ENCODE results near the gene ATG4A. TPM values are rescaled to one million over a fixed set of nuclear protein-coding genes. Genes with fewer than 3 reads are reported as not detected.

Gene ATG4A
- total RNA-seq, 1 experiment from 2014 or later = 6.4 TPM

DNA sequence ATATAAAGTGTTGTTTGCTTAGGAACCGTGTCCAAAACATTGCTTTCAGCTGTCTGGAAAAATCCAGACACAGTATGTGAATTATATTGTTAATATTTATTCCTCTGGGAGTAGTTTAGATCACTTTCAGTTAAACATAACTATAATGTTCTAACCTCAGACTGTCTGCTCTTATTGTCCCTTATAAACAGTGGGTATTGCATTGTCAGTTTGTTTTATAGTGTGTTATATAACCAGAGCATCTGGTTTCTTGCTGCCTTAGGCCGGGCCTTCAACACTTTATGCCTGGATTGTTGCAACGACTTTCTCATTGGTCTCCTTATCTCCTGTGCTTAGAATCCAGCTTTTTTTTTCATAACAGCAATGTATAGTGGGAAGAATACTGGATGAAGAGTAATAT is 26.4 kb downstream of the ATG4A start:
- no CpG with 5 or more reads among the region's 3 CpGs for WGBS (ENCODE audit: extremely low coverage, insufficient read length, low lambda C conversion rate)
- H2BK20ac ChIP-seq (ENCODE audit: low read depth, low read length, poor library complexity, severe bottlenecking) = no peak overlapping the region

More for the DNA sequence above, 26.4 kb downstream of the ATG4A start:
- Mint-ChIP-seq H3K27me3 (ENCODE audit: low read depth) (no peaks in the 10 kb centered on the region), H3K36me3 (ENCODE audit: insufficient read depth in 1 of 3, low read depth in 3 of 3) (no peaks in the 10 kb centered on the region), H3K27ac (no peak overlapping the region), H3K4me3 (no peak overlapping the region), H3K9me3 (no peaks in the 10 kb centered on the region), H3K4me1 (peaks cover 0 to 10% of the 10 kb centered on the region in 2 experiments; a peak in 2 of 4 replicates)
- H2BK12ac ChIP-seq (ENCODE audit: insufficient read length, low read depth, low read length) = no peak overlapping the region
- H2BK5ac ChIP-seq (ENCODE audit: insufficient read length, low read length) = no peak overlapping the region
- no peak overlapping the region for H2AK5ac ChIP-seq (ENCODE audit: insufficient read length, low read length)
- H3K79me1 ChIP-seq (ENCODE audit: insufficient read depth, low read depth, low read length, poor library complexity, severe bottlenecking) = no peaks in the 10 kb centered on the region
- H3K18ac ChIP-seq (ENCODE audit: insufficient read length, low read depth, low read length) = no peak overlapping the region
- H4K91ac ChIP-seq (ENCODE audit: insufficient read length, low read depth, low read length) = no peak overlapping the region
- no peak overlapping the region for H3T11ph ChIP-seq (ENCODE audit: low read length)
- no peak overlapping the region for H2AFZ ChIP-seq (ENCODE audit: low read length)
- no peaks in the 10 kb centered on the region for H3K23me2 ChIP-seq (ENCODE audit: insufficient read length, low read depth, low read length, poor library complexity, severe bottlenecking)
- H4K8ac ChIP-seq (replicated peaks; ENCODE audit: insufficient read length, low read depth, low read length) = no peak overlapping the region
- no peak overlapping the region for H2BK15ac ChIP-seq (ENCODE audit: low read depth, low read length)
- H3K4me1 ChIP-seq (ENCODE audit: insufficient read depth, low read length) = no peaks in the 10 kb centered on the region
- H4K20me1 ChIP-seq (ENCODE audit: control insufficient read depth, insufficient read depth, insufficient read length) = no peaks in the 10 kb centered on the region
- H3K27ac ChIP-seq (ENCODE audit: insufficient read length, low read depth, low read length) = no peak overlapping the region
- DNase-seq = no peak
- H3K4me2 ChIP-seq (ENCODE audit: insufficient read depth, insufficient read length, low read length) = no peak overlapping the region
- H2BK120ac ChIP-seq (ENCODE audit: low read depth, low read length, poor library complexity, severe bottlenecking) = no peak overlapping the region
- TF ChIP-seq, protein P1, sequence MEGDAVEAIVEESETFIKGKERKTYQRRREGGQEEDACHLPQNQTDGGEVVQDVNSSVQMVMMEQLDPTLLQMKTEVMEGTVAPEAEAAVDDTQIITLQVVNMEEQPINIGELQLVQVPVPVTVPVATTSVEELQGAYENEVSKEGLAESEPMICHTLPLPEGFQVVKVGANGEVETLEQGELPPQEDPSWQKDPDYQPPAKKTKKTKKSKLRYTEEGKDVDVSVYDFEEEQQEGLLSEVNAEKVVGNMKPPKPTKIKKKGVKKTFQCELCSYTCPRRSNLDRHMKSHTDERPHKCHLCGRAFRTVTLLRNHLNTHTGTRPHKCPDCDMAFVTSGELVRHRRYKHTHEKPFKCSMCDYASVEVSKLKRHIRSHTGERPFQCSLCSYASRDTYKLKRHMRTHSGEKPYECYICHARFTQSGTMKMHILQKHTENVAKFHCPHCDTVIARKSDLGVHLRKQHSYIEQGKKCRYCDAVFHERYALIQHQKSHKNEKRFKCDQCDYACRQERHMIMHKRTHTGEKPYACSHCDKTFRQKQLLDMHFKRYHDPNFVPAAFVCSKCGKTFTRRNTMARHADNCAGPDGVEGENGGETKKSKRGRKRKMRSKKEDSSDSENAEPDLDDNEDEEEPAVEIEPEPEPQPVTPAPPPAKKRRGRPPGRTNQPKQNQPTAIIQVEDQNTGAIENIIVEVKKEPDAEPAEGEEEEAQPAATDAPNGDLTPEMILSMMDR (conservative IDR thresholded peaks at IDR 0.05) = no peak
- H3K56ac ChIP-seq (ENCODE audit: insufficient read length, low read depth, low read length) = no peak overlapping the region
- no peak overlapping the region for H4K5ac ChIP-seq (ENCODE audit: insufficient read length, low read depth, low read length)
- H3K23ac ChIP-seq (ENCODE audit: insufficient read length, low read depth, low read length) = no peak overlapping the region
- H3K4ac ChIP-seq (ENCODE audit: low read depth, low read length) = no peak overlapping the region
- no peak overlapping the region for H3K14ac ChIP-seq (ENCODE audit: insufficient read depth, low read length)
- H3K9ac ChIP-seq (ENCODE audit: extremely low read depth, insufficient read length, low read length) = no peak overlapping the region
- H3K9me3 ChIP-seq (ENCODE audit: control insufficient read depth, low read depth, low read length) = no peaks in the 10 kb centered on the region
- H3K79me2 ChIP-seq (ENCODE audit: insufficient read depth, low read length) = no peaks in the 10 kb centered on the region
- no peaks in the 10 kb centered on the region for H3K27me3 ChIP-seq (ENCODE audit: insufficient read depth, low read length)

All from H9 (cell line).